ENCODE data around the gene DNAJC19.
A peak's percentile ranks its signal among the peaks of the same experiment; 100 is the strongest.
"Not testable (repeated sequence)": the region's sequence is repeated elsewhere in the genome, so short reads cannot be mapped to it uniquely, and the experiment has no call there.

The DNAJC19 gene

GRCh38 chr3:181003469-181003868 lies 13.9 kb upstream of the DNAJC19 start:
- H3K4me2 ChIP-seq (ENCODE audit: insufficient read depth, low read length, poor library complexity, severe bottlenecking); H2AFZ ChIP-seq (ENCODE audit: low read length); H3K36me3 ChIP-seq (replicated peaks in 1 of 2; ENCODE audit: control insufficient read depth in 2 of 2, insufficient read depth in 2 of 2, low read length in 2 of 2); H3K4me3 ChIP-seq (ENCODE audit: low read length in 2 of 2); H3K79me1 ChIP-seq (ENCODE audit: low read depth, low read length); H3K27me3 ChIP-seq (ENCODE audit: control insufficient read depth in 3 of 3, insufficient read depth in 3 of 3, low read depth in 1 of 3, low read length in 3 of 3); DNase-seq (ENCODE audit: low spot score); H3K27ac ChIP-seq (replicated peaks; ENCODE audit: low read length); H2BK120ac ChIP-seq (ENCODE audit: low read depth, low read length); H3K9me3 ChIP-seq (replicated peaks in 1 of 2; ENCODE audit: control insufficient read depth in 2 of 2, insufficient read depth in 1 of 2, low read depth in 1 of 2, low read length in 2 of 2); H4K91ac ChIP-seq (ENCODE audit: low read depth, low read length, poor library complexity); H3K4ac ChIP-seq (ENCODE audit: low read length); H2BK5ac ChIP-seq (ENCODE audit: low read length); H2AK5ac ChIP-seq (ENCODE audit: low read depth, low read length); H3K14ac ChIP-seq (ENCODE audit: low read length); H4K8ac ChIP-seq (ENCODE audit: low read depth, low read length); H3K23ac ChIP-seq (ENCODE audit: low read depth, low read length, poor library complexity); H3K18ac ChIP-seq (ENCODE audit: low read length); H2BK12ac ChIP-seq (ENCODE audit: low read length); H3K9ac ChIP-seq (ENCODE audit: low read depth, low read length, poor library complexity); H3K4me1 ChIP-seq (ENCODE audit: control insufficient read depth in 2 of 2, insufficient read depth in 1 of 2, low read depth in 1 of 2, low read length in 2 of 2); H2BK15ac ChIP-seq (ENCODE audit: low read length): not testable (repeated sequence)
- WGBS, 2 donors (ENCODE audit: extremely low coverage in 2 of 2, insufficient read length in 2 of 2, insufficient replicate concordance in 1 of 2), result no CpG with 5 or more reads among the region's 2 CpGs

GRCh38 chr3:181002331-181002730 lies 12.8 kb upstream of the DNAJC19 start:
- H3K18ac ChIP-seq (ENCODE audit: low read length); H3K79me1 ChIP-seq (ENCODE audit: low read depth, low read length); H2AK5ac ChIP-seq (ENCODE audit: low read depth, low read length); H3K4me1 ChIP-seq (ENCODE audit: control insufficient read depth in 2 of 2, insufficient read depth in 1 of 2, low read depth in 1 of 2, low read length in 2 of 2); H3K27ac ChIP-seq (replicated peaks; ENCODE audit: low read length); H3K9me3 ChIP-seq (replicated peaks in 1 of 2; ENCODE audit: control insufficient read depth in 2 of 2, insufficient read depth in 1 of 2, low read depth in 1 of 2, low read length in 2 of 2); H3K36me3 ChIP-seq (replicated peaks in 1 of 2; ENCODE audit: control insufficient read depth in 2 of 2, insufficient read depth in 2 of 2, low read length in 2 of 2); DNase-seq (ENCODE audit: low spot score); H2BK120ac ChIP-seq (ENCODE audit: low read depth, low read length); H4K91ac ChIP-seq (ENCODE audit: low read depth, low read length, poor library complexity); H3K27me3 ChIP-seq (ENCODE audit: control insufficient read depth in 3 of 3, insufficient read depth in 3 of 3, low read depth in 1 of 3, low read length in 3 of 3); H3K4me2 ChIP-seq (ENCODE audit: insufficient read depth, low read length, poor library complexity, severe bottlenecking); H3K4me3 ChIP-seq (ENCODE audit: low read length in 2 of 2); H2BK15ac ChIP-seq (ENCODE audit: low read length); H3K23ac ChIP-seq (ENCODE audit: low read depth, low read length, poor library complexity); H3K14ac ChIP-seq (ENCODE audit: low read length); H3K4ac ChIP-seq (ENCODE audit: low read length); H2AFZ ChIP-seq (ENCODE audit: low read length); H2BK12ac ChIP-seq (ENCODE audit: low read length); H3K9ac ChIP-seq (ENCODE audit: low read depth, low read length, poor library complexity); H4K8ac ChIP-seq (ENCODE audit: low read depth, low read length); H2BK5ac ChIP-seq (ENCODE audit: low read length): not testable (repeated sequence)
- no CpG with 5 or more reads among the region's 4 CpGs for WGBS, 2 donors (ENCODE audit: extremely low coverage in 2 of 2, insufficient read length in 2 of 2, insufficient replicate concordance in 1 of 2)

GRCh38 chr3:180996415-180996932 lies 6.9 kb upstream of the DNAJC19 start:
- Histone ChIP-seq H3K23ac (ENCODE audit: low read depth, low read length, poor library complexity) (no peak overlapping the region), H3K4me1 (ENCODE audit: control insufficient read depth in 2 of 2, insufficient read depth in 1 of 2, low read depth in 1 of 2, low read length in 2 of 2) (no peaks in the 10 kb centered on the region), H3K4me3 (ENCODE audit: low read length in 2 of 2) (no peak overlapping the region), H3K79me1 (ENCODE audit: low read depth, low read length) (no peaks in the 10 kb centered on the region), H2BK15ac (ENCODE audit: low read length) (no peak overlapping the region), H4K91ac (ENCODE audit: low read depth, low read length, poor library complexity) (no peak overlapping the region), H3K18ac (ENCODE audit: low read length) (no peak overlapping the region), H3K4ac (ENCODE audit: low read length) (no peak overlapping the region), H2BK5ac (ENCODE audit: low read length) (no peak overlapping the region), H3K9me3 (replicated peaks in 1 of 2; ENCODE audit: control insufficient read depth in 2 of 2, insufficient read depth in 1 of 2, low read depth in 1 of 2, low read length in 2 of 2) (no peaks in the 10 kb centered on the region), H2AFZ (ENCODE audit: low read length) (no peak overlapping the region), H3K27me3 (ENCODE audit: control insufficient read depth in 3 of 3, insufficient read depth in 3 of 3, low read depth in 1 of 3, low read length in 3 of 3) (peaks cover 0 to 11% (median 0%) of the 10 kb centered on the region in 3 experiments), H3K36me3 (replicated peaks in 1 of 2; ENCODE audit: control insufficient read depth in 2 of 2, insufficient read depth in 2 of 2, low read length in 2 of 2) (no peaks in the 10 kb centered on the region), H2BK12ac (ENCODE audit: low read length) (no peak overlapping the region), H3K4me2 (ENCODE audit: insufficient read depth, low read length, poor library complexity, severe bottlenecking) (no peak overlapping the region), H2AK5ac (ENCODE audit: low read depth, low read length) (no peak overlapping the region), H2BK120ac (ENCODE audit: low read depth, low read length) (no peak overlapping the region), H3K27ac (replicated peaks; ENCODE audit: low read length) (no peak overlapping the region), H3K14ac (ENCODE audit: low read length) (no peak overlapping the region), H3K9ac (ENCODE audit: low read depth, low read length, poor library complexity) (no peak overlapping the region), H4K8ac (ENCODE audit: low read depth, low read length) (no peak overlapping the region)
- WGBS, 2 donors (ENCODE audit: extremely low coverage in 2 of 2, insufficient read length in 2 of 2, insufficient replicate concordance in 1 of 2), result no CpG with 5 or more reads among the region's 2 CpGs
- DNase-seq (ENCODE audit: low spot score), result no peak

GRCh38 chr3:180990505-180990904 lies 969 bp upstream of the DNAJC19 start:
- no peak overlapping the region for H3K4ac ChIP-seq (ENCODE audit: low read length)
- H2BK12ac ChIP-seq (ENCODE audit: low read length), result no peak overlapping the region
- no peak overlapping the region for H2BK15ac ChIP-seq (ENCODE audit: low read length)
- no peak overlapping the region for H4K91ac ChIP-seq (ENCODE audit: low read depth, low read length, poor library complexity)
- H3K27ac ChIP-seq (replicated peaks; ENCODE audit: low read length), result no peak overlapping the region
- H3K4me3 ChIP-seq (ENCODE audit: low read length in 2 of 2), result peak overlapping the region in 1 of 2 donors; percentile 69
- peaks cover 0 to 2% of the 10 kb centered on the region in 2 donors for H3K4me1 ChIP-seq (ENCODE audit: control insufficient read depth in 2 of 2, insufficient read depth in 1 of 2, low read depth in 1 of 2, low read length in 2 of 2)
- H2AFZ ChIP-seq (ENCODE audit: low read length), result peak overlapping the region; percentile 94
- no peaks in the 10 kb centered on the region for H3K9me3 ChIP-seq (replicated peaks in 1 of 2; ENCODE audit: control insufficient read depth in 2 of 2, insufficient read depth in 1 of 2, low read depth in 1 of 2, low read length in 2 of 2)
- H3K4me2 ChIP-seq (ENCODE audit: insufficient read depth, low read length, poor library complexity, severe bottlenecking), result no peak overlapping the region
- H3K27me3 ChIP-seq (ENCODE audit: control insufficient read depth in 3 of 3, insufficient read depth in 3 of 3, low read depth in 1 of 3, low read length in 3 of 3), result peaks cover 0 to 3% (median 0%) of the 10 kb centered on the region in 3 experiments
- no peak overlapping the region for H3K9ac ChIP-seq (ENCODE audit: low read depth, low read length, poor library complexity)
- no peaks in the 10 kb centered on the region for H3K79me1 ChIP-seq (ENCODE audit: low read depth, low read length)
- no peak overlapping the region for H2AK5ac ChIP-seq (ENCODE audit: low read depth, low read length)
- no CpG with 5 or more reads among the region's 2 CpGs for WGBS, 2 donors (ENCODE audit: extremely low coverage in 2 of 2, insufficient read length in 2 of 2, insufficient replicate concordance in 1 of 2)
- H3K36me3 ChIP-seq (replicated peaks in 1 of 2; ENCODE audit: control insufficient read depth in 2 of 2, insufficient read depth in 2 of 2, low read length in 2 of 2), result peaks cover 3 to 24% of the 10 kb centered on the region in 2 donors
- H2BK120ac ChIP-seq (ENCODE audit: low read depth, low read length), result no peak overlapping the region
- no peak overlapping the region for H2BK5ac ChIP-seq (ENCODE audit: low read length)
- no peak overlapping the region for H3K14ac ChIP-seq (ENCODE audit: low read length)
- DNase-seq (ENCODE audit: low spot score), result no peak
- no peak overlapping the region for H4K8ac ChIP-seq (ENCODE audit: low read depth, low read length)
- no peak overlapping the region for H3K18ac ChIP-seq (ENCODE audit: low read length)
- no peak overlapping the region for H3K23ac ChIP-seq (ENCODE audit: low read depth, low read length, poor library complexity)

All from neuronal stem cell (in vitro differentiated cells).